Activated effector memory CD4-positive, alpha-beta T cell treated with anti-CD3 and anti-CD28 coated beads, Interleukin-2, amount 50 U/mL, for 16 hours (primary cell): ENCODE results near the gene SRCAP.
"Not testable (repeated sequence)": the region's sequence is repeated elsewhere in the genome, so short reads cannot be mapped to it uniquely, and the experiment has no call there.

Experiments used
- DNase-seq: peaks from one replicate; pipeline ENCODE4 v3.0.0-alpha.2; 2020

SRCAP gene

DNA sequence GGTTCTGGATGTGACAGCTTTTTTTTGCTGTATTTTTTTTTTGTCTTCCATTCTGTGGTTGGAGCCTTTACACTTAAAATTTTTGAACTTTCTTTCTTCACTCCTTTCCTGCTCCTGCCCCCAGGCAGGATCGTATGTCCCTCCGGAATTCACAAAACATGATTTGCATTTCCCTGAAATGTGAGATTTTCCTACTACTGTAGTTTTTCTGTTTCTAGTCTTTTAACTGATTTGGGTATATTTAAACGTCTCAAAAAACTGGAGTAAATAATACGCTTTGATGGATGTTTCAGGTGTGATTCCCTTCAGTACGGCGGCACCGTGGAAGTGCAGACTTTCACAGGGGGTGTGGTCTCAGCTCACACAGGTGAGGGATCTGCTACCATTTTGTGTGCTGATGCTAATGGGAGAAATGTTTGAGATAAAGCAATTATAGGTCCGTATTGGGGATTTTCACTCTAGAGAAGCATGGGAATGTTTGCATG, 686 bp downstream of the SRCAP start:
- no peak for DNase-seq

DNA sequence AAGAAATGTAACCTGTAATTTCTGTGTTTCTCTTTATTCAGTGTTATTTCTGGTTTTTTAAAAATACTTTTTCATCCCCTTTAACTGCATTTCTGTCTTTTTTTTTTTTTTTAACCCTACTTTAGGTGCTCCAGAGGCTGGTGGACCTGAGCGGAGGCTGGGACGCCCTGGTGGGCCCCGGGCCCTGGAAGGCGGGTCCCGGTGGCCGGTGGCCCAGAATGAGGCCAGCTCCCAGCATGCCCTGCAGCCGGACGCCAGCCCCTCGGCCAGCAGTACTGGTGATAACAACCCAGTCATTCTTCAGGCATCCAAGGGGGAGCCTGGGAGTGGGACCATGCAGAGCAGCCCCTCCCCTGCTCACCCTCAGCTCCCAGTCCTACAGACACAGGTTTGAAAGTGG, 1.5 kb downstream of the SRCAP start:
- DNase-seq: no peak

DNA sequence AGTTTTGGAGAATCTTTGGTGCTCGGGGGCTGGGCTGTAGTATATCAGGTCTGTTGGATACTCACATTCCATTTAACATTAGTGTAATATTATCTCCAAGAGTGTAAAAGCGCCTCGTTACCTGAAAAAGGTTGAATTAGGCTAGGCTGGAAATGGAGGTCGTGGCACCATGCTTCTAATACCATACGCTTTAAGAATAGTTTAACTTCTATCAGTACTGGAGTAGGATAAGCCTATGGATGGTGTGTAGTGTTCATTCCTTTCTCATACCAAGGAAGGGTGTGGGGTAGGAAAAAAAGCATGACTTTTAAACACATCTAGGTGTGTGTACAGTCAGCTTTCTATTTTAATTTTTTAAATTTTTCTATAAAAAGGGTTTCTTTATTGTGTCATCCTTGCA, 2.0 kb downstream of the SRCAP start:
- no peak for DNase-seq

DNA sequence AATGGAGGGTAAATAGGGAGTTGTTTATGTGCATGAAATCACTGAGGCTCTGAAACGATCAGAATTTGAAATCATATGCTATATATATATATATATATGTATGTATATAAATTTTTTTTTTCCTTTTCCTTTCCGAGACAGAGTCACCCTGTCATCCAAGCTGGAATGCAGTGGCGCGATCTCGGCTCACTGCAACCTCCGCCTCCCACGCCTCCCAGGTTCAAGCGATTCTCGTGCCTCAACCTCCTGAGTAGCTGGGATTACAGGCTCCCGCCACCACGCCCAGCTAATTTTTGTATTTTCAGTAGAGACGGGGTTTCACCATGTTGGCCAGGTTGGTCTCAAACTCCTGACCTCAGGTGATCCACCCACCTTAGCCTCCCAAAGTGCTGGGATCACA, 4.1 kb downstream of the SRCAP start:
- DNase-seq: not testable (repeated sequence)

DNA sequence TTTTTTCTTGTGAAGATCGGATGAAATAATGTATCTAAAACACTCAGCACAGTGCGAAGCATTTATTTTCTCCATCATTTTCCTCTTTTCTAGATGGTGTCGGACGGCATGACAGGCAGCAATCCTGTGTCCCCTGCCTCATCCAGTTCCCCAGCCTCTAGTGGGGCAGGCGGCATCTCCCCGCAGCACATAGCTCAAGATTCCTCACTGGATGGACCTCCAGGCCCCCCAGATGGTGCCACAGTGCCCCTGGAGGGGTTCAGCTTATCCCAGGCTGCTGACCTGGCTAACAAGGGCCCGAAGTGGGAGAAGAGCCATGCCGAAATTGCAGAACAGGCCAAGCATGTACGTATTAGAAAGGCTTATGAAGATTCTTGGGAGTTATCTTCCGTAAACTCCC, 5.0 kb downstream of the SRCAP start:
- no peak for DNase-seq

DNA sequence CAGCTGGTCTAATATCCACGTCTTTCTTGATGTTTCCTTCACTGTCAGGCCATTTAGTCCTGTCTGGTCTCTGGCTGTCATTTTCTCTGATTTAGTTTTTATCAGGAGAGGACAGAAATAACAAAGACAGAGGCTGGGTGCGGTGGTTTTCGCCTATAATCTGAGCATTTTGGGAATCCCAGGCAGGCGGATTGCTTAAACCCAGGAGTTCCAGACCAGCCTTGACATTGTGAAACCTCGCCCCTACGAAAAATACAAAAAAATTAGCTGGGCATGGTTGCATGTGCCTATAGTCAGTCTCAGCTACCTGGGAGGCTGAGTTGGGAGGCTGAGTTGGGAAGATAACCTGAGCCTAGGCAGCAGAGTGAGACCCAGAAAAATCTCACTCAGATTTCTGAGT, 7.1 kb downstream of the SRCAP start:
- DNase-seq: no peak

DNA sequence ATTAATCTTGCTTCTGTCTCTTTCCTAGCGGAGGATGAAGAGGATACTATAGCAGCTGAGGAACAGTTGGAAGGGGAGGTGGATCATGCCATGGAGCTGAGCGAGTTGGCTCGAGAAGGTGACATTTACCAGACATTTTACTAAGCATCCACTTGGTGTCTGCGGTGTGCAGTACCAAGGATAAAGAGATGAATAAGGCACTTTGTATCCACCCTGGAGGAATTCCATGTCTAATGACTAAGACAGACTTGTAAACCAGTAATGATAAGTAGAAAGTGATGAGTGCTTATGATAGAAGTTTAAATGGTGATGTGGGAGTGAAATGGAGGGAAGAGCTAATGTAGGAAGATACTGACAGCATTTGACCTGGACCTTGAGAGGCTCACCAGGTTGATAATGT, 12.0 kb downstream of the SRCAP start:
- no peak for DNase-seq

DNA sequence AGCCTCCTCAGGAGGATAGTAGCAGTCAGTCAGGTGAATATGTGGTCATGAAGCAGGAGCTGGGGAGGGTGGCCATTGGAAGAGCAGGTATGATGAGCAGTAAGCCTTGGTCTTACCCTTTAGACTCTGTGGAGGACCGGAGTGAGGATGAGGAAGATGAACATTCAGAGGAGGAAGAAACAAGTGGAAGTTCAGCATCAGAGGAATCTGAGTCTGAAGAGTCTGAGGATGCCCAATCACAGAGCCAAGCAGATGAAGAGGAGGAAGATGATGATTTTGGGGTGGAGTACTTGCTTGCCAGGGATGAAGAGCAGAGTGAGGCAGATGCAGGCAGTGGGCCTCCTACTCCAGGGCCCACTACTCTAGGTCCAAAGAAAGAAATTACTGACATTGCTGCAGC, 12.7 kb downstream of the SRCAP start:
- DNase-seq: no peak

DNA sequence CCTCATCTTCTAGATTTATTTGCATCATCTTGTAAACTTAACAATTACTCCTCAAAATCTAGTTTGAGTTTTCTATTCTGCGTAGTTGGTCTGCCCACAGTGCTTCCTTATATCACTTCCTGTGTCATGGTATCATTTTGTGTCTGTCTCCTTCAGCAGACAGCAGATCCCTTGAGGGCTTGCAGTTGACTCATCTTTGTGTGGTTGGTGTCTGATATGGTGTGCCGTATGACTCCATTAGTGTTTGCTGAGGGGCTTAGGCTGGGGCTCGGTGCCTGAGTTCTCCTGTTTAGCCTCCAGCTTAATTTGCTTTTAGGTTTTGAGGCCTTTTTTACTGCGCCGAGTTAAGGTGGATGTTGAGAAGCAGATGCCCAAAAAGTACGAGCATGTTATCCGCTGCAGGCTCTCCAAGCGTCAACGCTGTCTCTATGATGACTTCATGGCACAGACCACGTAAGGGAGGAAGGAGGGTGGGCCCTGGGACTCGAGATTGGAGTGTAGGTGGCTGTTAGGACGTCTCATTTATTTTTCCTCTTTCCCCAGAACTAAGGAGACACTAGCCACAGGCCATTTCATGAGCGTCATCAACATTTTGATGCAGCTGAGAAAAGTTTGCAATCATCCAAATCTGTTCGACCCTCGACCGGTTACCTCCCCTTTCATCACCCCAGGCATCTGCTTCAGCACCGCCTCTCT, 16.9 kb downstream of the SRCAP start:
- DNase-seq: peak; percentile 70

DNA sequence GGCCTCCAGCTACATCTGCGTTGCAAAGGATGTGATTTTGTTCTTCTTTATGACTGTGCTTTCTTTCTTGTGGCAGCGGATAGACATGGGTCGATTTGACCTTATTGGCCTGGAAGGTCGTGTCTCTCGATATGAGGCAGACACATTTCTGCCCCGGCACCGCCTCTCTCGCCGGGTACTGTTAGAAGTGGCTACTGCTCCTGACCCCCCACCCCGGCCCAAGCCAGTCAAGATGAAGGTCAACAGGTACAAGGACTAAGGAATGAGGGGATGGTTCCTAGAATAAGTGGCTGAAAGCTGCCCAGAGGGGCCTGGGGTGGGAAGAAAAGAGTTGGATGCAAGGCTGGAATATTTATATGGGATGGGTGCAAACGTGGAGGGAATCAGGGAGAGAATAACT, 21.1 kb downstream of the SRCAP start:
- DNase-seq: no peak

DNA sequence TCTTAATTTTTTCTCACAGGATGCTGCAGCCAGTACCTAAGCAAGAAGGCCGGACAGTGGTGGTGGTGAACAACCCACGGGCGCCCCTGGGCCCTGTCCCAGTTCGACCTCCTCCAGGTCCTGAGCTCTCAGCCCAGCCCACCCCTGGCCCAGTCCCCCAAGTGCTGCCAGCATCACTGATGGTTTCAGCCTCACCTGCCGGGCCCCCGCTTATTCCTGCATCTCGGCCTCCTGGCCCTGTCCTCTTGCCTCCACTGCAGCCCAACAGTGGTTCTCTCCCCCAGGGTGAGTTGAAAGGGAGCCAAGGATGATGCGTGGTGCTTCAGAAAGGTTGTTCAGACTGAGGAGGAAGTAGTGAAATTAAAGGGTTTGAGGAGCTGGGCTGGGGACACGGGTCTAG, 21.7 kb downstream of the SRCAP start:
- no peak for DNase-seq

DNA sequence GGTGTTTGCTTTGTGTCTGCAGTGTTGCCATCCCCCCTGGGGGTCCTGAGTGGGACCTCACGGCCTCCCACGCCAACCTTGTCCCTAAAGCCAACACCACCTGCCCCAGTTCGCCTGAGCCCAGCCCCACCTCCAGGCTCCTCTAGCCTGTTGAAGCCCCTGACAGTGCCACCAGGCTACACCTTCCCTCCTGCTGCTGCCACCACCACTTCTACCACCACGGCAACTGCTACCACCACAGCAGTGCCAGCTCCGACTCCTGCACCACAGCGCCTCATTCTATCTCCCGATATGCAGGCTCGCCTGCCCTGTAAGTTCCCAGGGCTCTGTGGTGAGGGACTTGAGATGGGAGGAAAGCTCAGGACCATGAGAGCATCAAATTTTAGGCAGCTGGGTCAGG, 22.2 kb downstream of the SRCAP start:
- DNase-seq: no peak

DNA sequence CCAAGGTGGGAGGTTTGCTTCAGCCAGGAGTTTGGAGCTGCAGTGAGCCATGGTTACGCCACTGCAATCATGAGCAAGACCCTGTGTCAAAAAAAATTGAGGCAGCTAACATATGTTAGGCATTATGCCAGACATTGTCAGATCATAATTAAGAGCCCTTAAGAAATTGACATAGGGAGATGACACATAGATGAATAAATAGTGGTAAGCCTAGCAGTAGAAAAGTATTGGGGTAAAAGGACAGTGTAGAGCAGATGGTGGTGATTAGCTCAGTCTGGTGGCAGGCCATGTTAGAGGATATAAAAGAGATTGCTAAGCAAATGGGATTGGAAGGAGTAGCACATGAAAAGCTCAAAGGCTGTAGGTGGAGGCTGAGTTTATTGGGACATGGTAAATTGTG, 22.6 kb downstream of the SRCAP start:
- DNase-seq: no peak

DNA sequence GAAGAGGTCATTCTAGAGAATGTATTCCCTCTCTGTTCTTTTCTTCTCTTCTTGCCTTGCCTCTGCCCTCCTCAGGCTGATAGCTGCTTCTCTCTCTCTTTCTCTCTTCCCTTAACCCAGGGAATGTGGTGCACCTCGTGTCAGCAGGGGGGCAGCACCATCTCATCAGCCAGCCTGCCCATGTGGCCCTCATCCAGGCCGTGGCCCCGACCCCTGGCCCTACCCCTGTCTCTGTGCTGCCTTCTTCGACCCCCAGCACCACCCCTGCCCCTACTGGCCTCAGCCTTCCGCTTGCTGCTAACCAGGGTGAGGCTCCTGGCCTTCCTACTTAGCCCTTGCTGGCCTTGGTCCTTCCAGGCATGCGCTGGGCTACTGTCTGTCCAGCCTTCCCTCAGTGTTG, 23.5 kb downstream of the SRCAP start:
- no peak for DNase-seq

DNA sequence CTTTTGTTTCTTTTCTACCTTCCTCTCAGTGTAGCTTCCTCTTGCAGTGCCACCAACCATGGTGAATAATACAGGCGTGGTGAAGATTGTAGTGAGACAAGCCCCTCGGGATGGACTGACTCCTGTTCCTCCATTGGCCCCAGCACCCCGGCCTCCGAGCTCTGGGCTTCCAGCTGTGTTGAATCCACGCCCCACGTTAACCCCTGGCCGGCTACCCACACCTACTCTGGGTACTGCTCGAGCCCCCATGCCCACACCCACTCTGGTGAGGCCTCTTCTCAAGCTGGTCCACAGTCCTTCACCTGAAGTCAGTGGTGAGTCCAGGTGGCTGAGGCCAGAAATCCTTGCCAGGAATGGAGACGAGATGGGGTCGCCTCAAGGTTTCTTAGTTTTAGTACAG, 23.9 kb downstream of the SRCAP start:
- DNase-seq: no peak

DNA sequence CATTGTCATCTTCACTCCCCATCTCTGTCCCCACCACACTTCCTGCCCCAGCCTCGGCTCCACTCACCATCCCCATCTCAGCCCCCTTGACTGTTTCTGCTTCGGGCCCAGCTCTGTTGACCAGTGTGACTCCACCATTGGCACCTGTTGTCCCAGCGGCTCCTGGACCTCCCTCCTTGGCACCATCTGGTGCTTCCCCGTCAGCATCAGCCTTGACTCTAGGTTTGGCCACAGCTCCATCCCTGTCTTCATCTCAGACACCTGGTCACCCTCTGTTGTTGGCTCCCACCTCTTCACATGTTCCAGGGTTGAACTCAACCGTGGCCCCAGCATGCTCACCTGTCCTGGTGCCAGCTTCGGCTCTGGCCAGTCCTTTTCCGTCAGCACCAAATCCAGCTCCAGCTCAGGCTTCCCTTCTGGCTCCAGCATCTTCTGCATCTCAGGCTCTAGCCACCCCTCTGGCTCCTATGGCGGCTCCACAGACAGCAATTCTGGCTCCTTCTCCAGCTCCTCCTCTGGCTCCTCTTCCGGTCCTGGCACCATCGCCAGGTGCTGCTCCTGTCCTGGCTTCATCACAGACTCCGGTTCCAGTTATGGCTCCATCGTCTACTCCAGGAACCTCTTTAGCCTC, 24.9 kb downstream of the SRCAP start:
- no peak for DNase-seq

DNA sequence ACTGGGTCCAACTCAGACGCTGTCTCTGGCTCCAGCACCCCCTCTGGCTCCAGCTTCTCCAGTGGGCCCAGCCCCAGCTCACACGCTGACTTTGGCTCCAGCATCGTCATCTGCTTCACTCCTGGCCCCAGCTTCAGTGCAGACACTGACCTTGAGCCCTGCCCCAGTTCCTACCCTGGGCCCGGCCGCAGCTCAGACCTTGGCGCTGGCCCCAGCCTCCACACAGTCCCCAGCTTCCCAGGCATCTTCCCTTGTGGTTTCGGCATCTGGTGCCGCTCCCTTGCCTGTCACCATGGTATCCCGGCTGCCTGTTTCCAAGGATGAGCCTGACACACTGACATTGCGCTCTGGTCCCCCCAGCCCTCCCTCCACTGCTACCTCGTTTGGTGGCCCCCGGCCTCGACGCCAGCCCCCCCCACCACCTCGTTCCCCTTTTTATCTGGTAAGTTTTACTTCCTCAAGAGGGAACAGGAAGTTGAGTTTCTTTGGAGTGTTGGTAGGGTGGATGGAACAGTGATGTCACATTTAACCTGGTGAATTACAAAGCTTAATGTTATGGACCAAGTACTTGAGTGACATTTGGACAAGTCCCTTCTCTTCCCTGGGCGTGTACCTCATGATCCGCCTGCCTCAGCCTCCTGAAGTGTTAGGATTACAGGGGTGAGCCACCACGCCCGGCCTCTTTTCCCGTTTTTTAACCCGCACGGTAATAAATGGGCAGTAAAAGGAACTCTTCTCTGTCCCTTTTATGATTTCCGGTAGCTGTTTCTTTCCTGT, 25.9 kb downstream of the SRCAP start:
- peak; percentile 37 for DNase-seq

DNA sequence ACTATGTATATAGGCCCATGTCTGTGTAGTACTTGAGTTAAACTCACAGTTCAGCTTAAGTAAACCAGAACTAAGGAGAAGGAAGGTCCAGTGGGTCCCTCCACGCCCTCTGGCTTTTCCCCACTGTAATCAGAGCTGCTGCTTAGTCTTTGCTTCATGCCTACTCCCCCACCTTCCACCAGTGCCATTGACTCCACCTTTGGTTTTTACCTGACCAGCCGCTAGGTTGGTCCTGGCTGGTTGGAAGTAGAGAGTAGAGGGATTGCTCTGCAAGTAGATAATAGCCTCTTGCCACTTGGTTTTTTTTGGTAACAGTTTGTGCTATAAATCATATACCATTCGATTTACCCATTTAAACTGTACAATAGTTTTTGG, 26.4 kb downstream of the SRCAP start:
- DNase-seq: peak; percentile 48

DNA sequence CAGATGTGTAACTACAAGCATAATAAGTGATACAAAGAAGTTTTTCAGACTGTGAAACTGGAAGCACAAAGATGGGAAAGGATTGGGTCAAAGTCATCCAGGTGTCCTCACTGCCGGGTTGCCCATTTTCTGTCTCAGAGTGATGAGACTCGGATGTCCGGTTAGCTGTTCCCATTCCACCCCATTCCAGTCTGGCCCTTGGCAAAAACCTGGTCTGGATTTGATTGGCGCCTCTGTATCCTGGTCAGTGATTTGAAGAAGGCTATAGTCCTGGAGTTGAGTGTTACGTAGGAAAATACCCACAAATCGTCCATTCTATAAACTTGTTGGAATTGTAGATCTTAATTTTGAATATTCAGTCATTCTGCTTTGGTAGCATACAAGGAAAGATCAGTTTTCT, 29.4 kb downstream of the SRCAP start:
- no peak for DNase-seq

DNA sequence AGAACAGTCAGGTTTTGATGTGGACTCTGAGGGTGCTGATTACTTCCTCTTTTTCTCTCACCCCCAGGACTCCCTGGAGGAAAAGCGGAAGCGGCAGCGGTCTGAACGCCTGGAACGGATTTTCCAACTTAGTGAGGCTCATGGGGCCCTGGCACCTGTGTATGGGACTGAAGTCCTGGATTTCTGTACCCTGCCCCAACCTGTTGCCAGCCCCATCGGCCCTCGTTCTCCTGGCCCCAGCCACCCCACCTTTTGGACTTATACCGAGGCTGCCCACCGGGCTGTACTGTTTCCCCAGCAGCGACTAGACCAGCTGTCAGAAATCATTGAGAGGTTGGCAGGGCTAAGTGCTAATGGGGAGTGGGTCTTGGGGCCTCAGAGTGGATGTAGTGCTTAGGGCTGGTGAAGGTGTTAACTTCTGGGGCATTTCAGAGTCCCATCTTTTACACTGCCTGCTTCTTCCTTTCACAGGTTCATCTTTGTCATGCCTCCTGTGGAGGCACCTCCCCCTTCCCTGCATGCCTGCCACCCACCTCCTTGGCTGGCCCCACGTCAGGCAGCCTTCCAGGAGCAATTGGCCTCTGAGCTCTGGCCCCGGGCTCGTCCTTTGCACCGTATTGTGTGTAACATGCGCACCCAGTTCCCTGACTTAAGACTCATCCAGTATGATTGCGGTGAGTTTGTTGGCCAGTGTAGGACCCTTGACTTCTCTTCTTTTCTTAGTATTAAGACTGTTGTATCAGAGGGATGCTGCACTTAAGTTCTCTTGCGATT, 30.1 kb downstream of the SRCAP start:
- no peak for DNase-seq

DNA sequence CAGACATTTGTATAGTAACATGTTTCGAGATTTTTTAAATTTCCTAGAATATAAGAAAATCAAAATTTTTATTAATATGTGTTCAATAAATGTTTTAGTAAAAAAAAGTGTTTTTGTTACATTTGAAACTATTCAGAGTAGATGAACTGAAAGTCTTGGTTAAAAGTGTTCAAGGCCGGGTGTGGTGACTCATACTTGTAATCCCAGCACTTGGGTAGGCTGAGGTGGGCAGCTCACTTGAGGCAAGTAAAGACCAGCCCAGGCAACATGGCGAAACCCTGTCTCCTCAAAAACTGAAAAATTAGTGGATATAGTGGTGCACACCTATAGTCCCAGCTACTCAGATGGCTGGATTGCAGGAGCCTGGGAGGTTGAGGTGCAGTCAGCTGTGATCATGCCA, 32.4 kb downstream of the SRCAP start:
- no peak for DNase-seq

DNA sequence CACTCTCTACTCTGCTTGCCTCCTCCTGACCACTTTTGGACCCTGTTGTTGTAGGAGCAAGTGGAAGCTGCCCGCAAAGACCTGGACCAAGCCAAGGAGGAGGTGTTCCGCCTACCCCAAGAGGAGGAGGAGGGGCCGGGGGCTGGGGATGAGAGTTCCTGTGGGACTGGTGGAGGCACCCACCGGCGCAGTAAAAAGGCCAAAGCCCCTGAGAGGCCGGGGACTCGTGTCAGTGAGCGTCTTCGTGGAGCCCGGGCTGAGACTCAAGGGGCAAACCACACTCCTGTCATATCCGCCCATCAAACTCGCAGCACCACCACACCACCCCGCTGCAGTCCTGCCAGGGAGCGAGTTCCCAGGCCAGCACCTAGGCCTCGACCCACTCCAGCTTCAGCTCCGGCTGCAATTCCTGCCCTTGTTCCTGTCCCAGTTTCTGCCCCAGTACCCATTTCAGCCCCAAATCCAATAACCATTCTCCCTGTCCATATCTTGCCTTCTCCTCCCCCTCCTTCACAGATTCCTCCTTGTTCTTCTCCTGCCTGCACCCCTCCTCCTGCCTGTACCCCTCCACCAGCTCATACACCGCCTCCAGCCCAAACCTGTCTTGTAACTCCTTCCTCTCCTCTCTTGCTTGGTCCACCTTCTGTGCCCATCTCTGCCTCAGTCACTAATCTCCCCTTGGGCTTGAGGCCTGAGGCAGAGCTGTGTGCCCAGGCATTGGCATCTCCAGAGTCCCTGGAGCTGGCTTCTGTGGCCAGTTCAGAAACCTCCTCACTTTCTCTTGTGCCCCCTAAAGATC, 38.2 kb downstream of the SRCAP start:
- DNase-seq: no peak
